Esophagus muscularis mucosa (tissue), 4 donors: ENCODE results near the gene NOS1. TPM values are rescaled to one million over a fixed set of nuclear protein-coding genes. Genes with fewer than 3 reads are reported as not detected.
"Not testable (repeated sequence)": the region's sequence is repeated elsewhere in the genome, so short reads cannot be mapped to it uniquely, and the experiment has no call there.

ENCODE experiments used
- DNase-seq: peaks from one replicate; pipeline ENCODE4 v3.0.0-alpha.2; 2017; ENCODE audit errors: extremely low spot score
- H3K27ac ChIP-seq, 4 donors: fragments of 200-600 bp; sonication (generic); replicated peaks in 1 of 4; 1 replicate in 3 of 4; 2 replicates in 1 of 4; pipeline ENCODE4 v1.5.1; 2016 to 2019; ENCODE audit warnings: mild to moderate bottlenecking in 1 of 4
- H3K27me3 ChIP-seq, 4 donors: fragments of 200-600 bp; sonication (generic); one replicate each; pipeline versions ENCODE4 v1.5.1 to v1.6.0; 2016 to 2019
- H3K36me3 ChIP-seq, 4 donors: fragments of 200-600 bp; sonication (generic); one replicate each; pipeline ENCODE4 v1.5.1; 2016 to 2019
- H3K4me1 ChIP-seq, 4 donors: fragments of 200-600 bp; sonication (generic); one replicate each; pipeline ENCODE4 v1.5.1; 2016 to 2019
- H3K4me3 ChIP-seq, 4 donors: fragments of 200-600 bp; sonication (generic); 1 replicate in 2 of 4; 2 replicates in 2 of 4; pipeline ENCODE4 v1.5.1; 2016 to 2019; ENCODE audit warnings: mild to moderate bottlenecking in 4 of 4, moderate library complexity in 1 of 4
- H3K9me3 ChIP-seq, 4 donors: fragments of 200-600 bp; sonication (generic); 1 replicate in 3 of 4; 2 replicates in 1 of 4; pipeline ENCODE4 v1.5.1; 2016 to 2019
- CTCF ChIP-seq, 3 experiments: fragments of 200-600 bp in 2 of 3; fragments of 450-650 bp in 1 of 3; sonication (generic) in 2 of 3; IDR thresholded peaks; one replicate each; pipeline ENCODE4 v1.5.1; 2017 to 2019; ENCODE audit warnings: antibody characterized with exemption in 3 of 3, mild to moderate bottlenecking in 2 of 3, moderate library complexity in 1 of 3
- EP300 ChIP-seq: sonication (generic); formaldehyde crosslinking; IDR thresholded peaks from one replicate; pipeline ENCODE4 v1.6.1; 2017; ENCODE audit warnings: antibody characterized with exemption
- POLR2A ChIP-seq: fragments of 450-650 bp; IDR thresholded peaks from one replicate; pipeline ENCODE4 v1.6.1; 2017; ENCODE audit warnings: antibody characterized with exemption, moderate library complexity, mild to moderate bottlenecking, low read depth
- POLR2AphosphoS5 ChIP-seq, 2 donors: sonication (generic); formaldehyde crosslinking; IDR thresholded peaks; one replicate each; pipeline ENCODE4 v1.6.1; 2017; ENCODE audit warnings: antibody characterized with exemption in 2 of 2
- WGBS: methylation state at CpG from one replicate; pipeline ENCODE4 v1.1.5; 2018; 5-methylcytosine and 5-hydroxymethylcytosine counted together
- intact Hi-C: fragments of 100-400 bp; cut with DNase I; formaldehyde crosslinking; loops from one replicate; pipeline ENCODE4 v1.15.1; 2023
- total RNA-seq, 4 donors: library from RNA; depleted of rRNA; stranded (reverse); fragments of >200 nt; gene quantifications; one replicate each; pipeline versions ENCODE4 v1.1.0 to v1.2.1, GENCODE V29; 2016

The NOS1 gene
- total RNA-seq, 4 donors from 2014 or later, result 1.7 to 4.0 (median 3.1) TPM

- Histone ChIP-seq H3K27me3 (peaks cover 0 to 47% (median 0%) of the 10 kb centered on the region in 4 donors), H3K4me1 (no peaks in the 10 kb centered on the region), H3K9me3 (no peaks in the 10 kb centered on the region), H3K36me3 (no peaks in the 10 kb centered on the region), H3K4me3 (no peak overlapping the region), H3K27ac (no peak overlapping the region)
- intact Hi-C loops, result no loop called here
- no peak for TF ChIP-seq CTCF (IDR thresholded peaks at IDR 0.05)
- no peak for TF ChIP-seq POLR2A
- TF ChIP-seq EP300, result no peak
- no peak for TF ChIP-seq POLR2AphosphoS5 (IDR thresholded peaks at IDR 0.05)
- 96% methylated on average over 5 of the region's 6 CpGs for WGBS
- DNase-seq, result no peak
These were observed 136.2 kb downstream of the NOS1 start for GRCh38 chr12:117225179-117225578.

- H3K36me3 ChIP-seq, H3K27ac ChIP-seq, DNase-seq, intact Hi-C loops, H3K9me3 ChIP-seq, H3K4me1 ChIP-seq, H3K4me3 ChIP-seq: not testable (repeated sequence)
- WGBS, result 80% methylated on average over 5 of the region's 5 CpGs
- peaks cover 0 to 57% (median 0%) of the 10 kb centered on the region in 4 donors for H3K27me3 ChIP-seq
These were observed 140.5 kb downstream of the NOS1 start for GRCh38 chr12:117220947-117221346.

- H3K4me3 ChIP-seq, result no peak overlapping the region
- 71% methylated on average over 7 of the region's 7 CpGs for WGBS
- DNase-seq, result no peak
- no peaks in the 10 kb centered on the region for H3K4me1 ChIP-seq
- no peak for TF ChIP-seq CTCF (IDR thresholded peaks at IDR 0.05)
- no peak overlapping the region for H3K27ac ChIP-seq
- intact Hi-C loops, result no loop called here
- no peaks in the 10 kb centered on the region for H3K36me3 ChIP-seq
- H3K27me3 ChIP-seq, result peaks cover 0 to 54% (median 0%) of the 10 kb centered on the region in 4 donors
- no peaks in the 10 kb centered on the region for H3K9me3 ChIP-seq
These were observed 143.3 kb downstream of the NOS1 start for GRCh38 chr12:117218149-117218548.

DNA sequence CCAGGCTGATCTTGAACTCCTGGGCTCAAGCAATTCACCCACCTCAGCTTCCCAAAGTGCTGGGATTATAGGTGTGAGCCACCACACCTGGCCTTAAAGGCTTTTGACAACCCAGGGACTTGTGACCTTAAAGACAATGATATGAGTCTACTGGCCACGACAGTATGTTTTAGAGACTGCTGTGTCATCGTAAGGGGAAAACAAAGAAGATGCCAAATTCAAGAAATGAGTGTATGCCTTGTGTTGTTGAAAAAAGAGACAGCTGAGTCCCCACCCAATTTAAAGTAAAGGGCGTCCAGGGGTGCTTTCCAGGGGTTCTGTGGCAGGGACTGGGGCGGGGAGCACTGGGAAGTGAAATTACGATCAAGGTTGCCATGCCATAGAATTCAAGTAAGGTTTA, 144.7 kb downstream of the NOS1 start:
- H3K4me3 ChIP-seq, result no peak overlapping the region
- no peak for DNase-seq
- no peaks in the 10 kb centered on the region for H3K9me3 ChIP-seq
- no peak for TF ChIP-seq POLR2A
- H3K27me3 ChIP-seq, result peaks cover 0 to 50% (median 0%) of the 10 kb centered on the region in 4 donors
- no peaks in the 10 kb centered on the region for H3K36me3 ChIP-seq
- H3K4me1 ChIP-seq, result peaks cover 0 to 8% (median 3%) of the 10 kb centered on the region in 4 donors
- 78% methylated on average over 5 of the region's 5 CpGs for WGBS
- no peak overlapping the region for H3K27ac ChIP-seq
- intact Hi-C loops, result no loop called here

GRCh38 chr12:117214797-117215196, 146.6 kb downstream of the NOS1 start:
- Histone ChIP-seq H3K9me3 (no peaks in the 10 kb centered on the region), H3K27ac (no peak overlapping the region), H3K4me1 (peaks cover 0 to 8% (median 3%) of the 10 kb centered on the region in 4 donors), H3K4me3 (no peak overlapping the region), H3K36me3 (no peaks in the 10 kb centered on the region), H3K27me3 (peaks cover 0 to 47% (median 0%) of the 10 kb centered on the region in 4 donors)
- TF ChIP-seq POLR2A (no peak), CTCF (IDR thresholded peaks at IDR 0.05) (no peak), EP300 (no peak), POLR2AphosphoS5 (IDR thresholded peaks at IDR 0.05) (no peak)
- 73% methylated on average over 10 of the region's 10 CpGs for WGBS
- no peak for DNase-seq
- intact Hi-C loops, result no loop called here

DNA sequence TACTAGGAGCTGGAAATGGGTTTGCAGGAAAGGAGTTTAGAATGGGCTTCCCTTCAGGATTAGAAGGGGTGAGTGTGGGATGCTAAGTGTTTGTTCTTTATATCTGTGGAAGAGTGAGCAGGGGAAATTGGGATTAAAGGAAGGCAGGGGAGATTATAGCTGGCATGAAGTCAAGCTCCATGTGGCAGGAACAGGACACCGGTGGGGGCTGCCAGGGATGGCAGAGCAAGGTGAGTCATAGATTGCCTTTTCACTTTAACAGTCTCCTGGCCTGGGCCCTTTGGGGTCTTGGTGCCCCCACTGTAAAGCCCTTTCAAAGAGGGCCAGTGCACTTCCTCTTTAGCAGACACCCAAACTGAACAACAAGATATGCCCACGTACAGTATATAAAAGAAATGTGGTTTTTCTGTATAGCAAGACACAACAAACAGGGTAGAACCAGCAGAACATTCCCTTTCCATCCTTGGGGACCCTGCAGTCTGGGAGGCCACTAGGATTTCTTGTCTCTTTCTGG, 148.1 kb downstream of the NOS1 start:
- DNase-seq, result no peak
- 39% methylated on average over 2 of the region's 2 CpGs for WGBS
- Histone ChIP-seq H3K27me3 (peaks cover 0 to 46% (median 0%) of the 10 kb centered on the region in 4 donors), H3K4me3 (no peak overlapping the region), H3K9me3 (no peaks in the 10 kb centered on the region), H3K36me3 (no peaks in the 10 kb centered on the region), H3K4me1 (peaks cover 0 to 8% (median 3%) of the 10 kb centered on the region in 4 donors), H3K27ac (no peak overlapping the region)
- TF ChIP-seq POLR2A, result no peak
- no peak for TF ChIP-seq EP300
- no peak for TF ChIP-seq POLR2AphosphoS5 (IDR thresholded peaks at IDR 0.05)
- no peak for TF ChIP-seq CTCF (IDR thresholded peaks at IDR 0.05)
- intact Hi-C loops, result loop anchor here (2.0 kb wide), 1 partner anchor 619 kb away; no protein-coding TSS in a partner anchor
